OCI-LY7 (cell line): ENCODE measurements around the gene NAXE. TPM values are rescaled to one million over a fixed set of nuclear protein-coding genes. Genes with fewer than 3 reads are reported as not detected.

Source experiments
- BruUV-seq: library from RNA; stranded (reverse); fragments of 400-500 nt; replicated peaks from 2 replicates; lab custom pipeline; 2021; lab: Mats Ljungman, UMichigan
- CTCF ChIA-PET: fragments of 300-600 bp; sonication (Branson Sonifier 250); formaldehyde crosslinking; loops from one replicate; lab custom pipeline; 2022; ENCODE audit warnings: antibody characterized with exemption; ENCODE audit not compliant: unreplicated experiment; lab: Charles Lee
- POLR2A ChIA-PET: fragments of 300-600 bp; sonication (Branson Sonifier 250); formaldehyde crosslinking; loops from one replicate; lab custom pipeline; 2022; ENCODE audit warnings: antibody characterized with exemption; lab: Charles Lee
- DNase-seq: peaks from one replicate; pipeline ENCODE4 v3.0.0-alpha.2; 2015; ENCODE audit warnings: low spot score
- H2AFZ ChIP-seq: fragments of 200-600 bp; sonication (generic), shearing (Covaris generic); 2 replicates; pipeline ENCODE4 v1.6.1; 2014; ENCODE audit warnings: mild to moderate bottlenecking, antibody characterized with exemption, low read length, moderate library complexity
- H3K27ac ChIP-seq: fragments of 200-600 bp; sonication (generic); 2 replicates; pipeline ENCODE4 v1.5.1; 2014; ENCODE audit warnings: mixed run types, low read depth, mild to moderate bottlenecking, moderate library complexity, low read length, inconsistent platforms; ENCODE audit not compliant: poor library complexity, severe bottlenecking
- H3K36me3 ChIP-seq: fragments of 200-600 bp; sonication (generic); 2 replicates; pipeline ENCODE4 v1.6.1; 2014; ENCODE audit warnings: mild to moderate bottlenecking, antibody characterized with exemption, low read length, moderate library complexity, mixed read lengths; ENCODE audit not compliant: insufficient read depth
- H3K4me1 ChIP-seq: fragments of 200-600 bp; sonication (generic); 2 replicates; pipeline ENCODE4 v1.5.1; 2014; ENCODE audit warnings: mild to moderate bottlenecking, low read length; ENCODE audit not compliant: insufficient read depth, poor library complexity, severe bottlenecking
- H3K4me2 ChIP-seq: fragments of 200-600 bp; sonication (generic); 2 replicates; pipeline ENCODE4 v1.6.1; 2014; ENCODE audit warnings: mild to moderate bottlenecking, low read length
- H3K4me3 ChIP-seq: fragments of 200-600 bp; sonication (generic); 2 replicates; pipeline ENCODE4 v1.5.1; 2014; ENCODE audit warnings: mild to moderate bottlenecking, low read depth, low read length; ENCODE audit not compliant: poor library complexity, severe bottlenecking
- H3K79me2 ChIP-seq: fragments of 200-600 bp; sonication (generic); 2 replicates; pipeline ENCODE4 v1.6.1; 2016; ENCODE audit warnings: low read depth, mild to moderate bottlenecking, low read length, moderate library complexity, mixed read lengths; ENCODE audit not compliant: insufficient read depth
- H3K9me2 ChIP-seq: fragments of 200-600 bp; sonication (generic); 2 replicates; pipeline ENCODE4 v1.6.1; 2016; ENCODE audit warnings: mild to moderate bottlenecking, low read length, mixed read lengths; ENCODE audit not compliant: insufficient read depth
- H3K9me3 ChIP-seq: fragments of 200-600 bp; sonication (generic); 2 replicates; pipeline ENCODE4 v1.6.1; 2014; ENCODE audit warnings: mild to moderate bottlenecking, mixed run types, low read length, mixed read lengths
- H4K20me1 ChIP-seq: fragments of 200-600 bp; sonication (generic); 2 replicates; pipeline ENCODE4 v1.6.1; 2014; ENCODE audit warnings: mild to moderate bottlenecking, antibody characterized with exemption, low read length, moderate library complexity, mixed read lengths; ENCODE audit not compliant: insufficient read depth
- CTCF ChIP-seq: fragments of 200-600 bp; sonication (generic); conservative IDR thresholded peaks from 2 replicates; pipeline ENCODE4 v1.5.1; 2014; ENCODE audit warnings: mild to moderate bottlenecking, antibody characterized with exemption, low read length, moderate library complexity, mixed read lengths
- EZH2phosphoT487 ChIP-seq: fragments of 200-600 bp; sonication (generic); IDR thresholded peaks from 2 replicates; pipeline ENCODE4 v1.6.1; 2018; ENCODE audit warnings: low read depth, borderline replicate concordance, mild to moderate bottlenecking, mixed run types, antibody characterized with exemption, low read length, moderate library complexity, mixed read lengths
- intact Hi-C: fragments of 100-400 bp; cut with micrococcal nuclease; formaldehyde crosslinking; loops from one replicate; pipeline ENCODE4 v1.10.0; 2022; ENCODE audit not compliant: unreplicated experiment
- total RNA-seq, 2 experiments: library from RNA; depleted of rRNA in 1 of 2; stranded (reverse); fragments of >200 nt in 1 of 2; shearing (Covaris generic) in 1 of 2; gene quantifications; 2 replicates each; pipeline ENCODE4 v1.2.3, GENCODE V29; 2014 to 2022

NAXE gene
- total RNA-seq, 2 experiments from 2014 or later: 61.1 to 71.6 TPM

- Histone ChIP-seq H4K20me1 (no peaks in the 10 kb centered on the region), H3K9me3 (no peaks in the 10 kb centered on the region), H3K4me1 (no peaks in the 10 kb centered on the region), H3K9me2 (no peaks in the 10 kb centered on the region), H3K27ac (no peak overlapping the region), H3K4me2 (no peak overlapping the region), H3K36me3 (no peaks in the 10 kb centered on the region), H3K4me3 (no peak overlapping the region), H2AFZ (no peak overlapping the region), H3K79me2 (no peaks in the 10 kb centered on the region)
- BruUV-seq: no TSS peak
- CTCF ChIA-PET: no interaction called here
- no peak for TF ChIP-seq CTCF
- no peak for TF ChIP-seq EZH2phosphoT487
- POLR2A ChIA-PET: interaction anchor here (1.4 kb wide), 1 partner anchor 10 kb away, joined by 4 read pairs; no protein-coding TSS in a partner anchor
- no peak for DNase-seq
- intact Hi-C loops: no loop called here
Measured at GRCh38 chr1:156638189-156638985, 46.8 kb downstream of the NAXE start.

GRCh38 chr1:156639601-156640101, 48.1 kb downstream of the NAXE start:
- intact Hi-C loops: no loop called here

More at GRCh38 chr1:156639601-156640101, 48.1 kb downstream of the NAXE start:
- ChIA-PET POLR2A (no interaction called here), CTCF (interaction anchor here (0.5 kb wide), 1 partner anchor 112 kb away, joined by 4 read pairs; no protein-coding TSS in a partner anchor)
- Histone ChIP-seq H2AFZ (no peak overlapping the region), H3K4me3 (no peak overlapping the region), H3K9me2 (no peaks in the 10 kb centered on the region), H3K4me1 (no peaks in the 10 kb centered on the region), H3K9me3 (no peaks in the 10 kb centered on the region), H3K79me2 (no peaks in the 10 kb centered on the region), H3K27ac (no peak overlapping the region), H3K36me3 (no peaks in the 10 kb centered on the region), H3K4me2 (no peak overlapping the region), H4K20me1 (no peaks in the 10 kb centered on the region)
- no peak for DNase-seq
- no TSS peak for BruUV-seq
- no peak for TF ChIP-seq CTCF
- TF ChIP-seq EZH2phosphoT487: no peak
